RPMI7951 (cell line): ENCODE results near the gene LRP5. TPM values are rescaled to one million over a fixed set of nuclear protein-coding genes. Genes with fewer than 3 reads are reported as not detected.
"Not testable (repeated sequence)": the region's sequence is repeated elsewhere in the genome, so short reads cannot be mapped to it uniquely, and the experiment has no call there.

Source experiments
- DNase-seq: peaks from one replicate; pipeline ENCODE4 v3.0.0-alpha.2; 2012; ENCODE audit warnings: low read depth
- total RNA-seq: library from RNA; depleted of rRNA; stranded (reverse); fragments of >200 nt; shearing (Covaris generic); gene quantifications from 2 replicates; pipeline ENCODE4 v1.2.3, GENCODE V29; 2014

LRP5 gene
- total RNA-seq, 1 experiment from 2014 or later, result 0.48 TPM

GRCh38 chr11:68392822-68393221, 80.4 kb downstream of the LRP5 start:
- DNase-seq, result no peak

DNA sequence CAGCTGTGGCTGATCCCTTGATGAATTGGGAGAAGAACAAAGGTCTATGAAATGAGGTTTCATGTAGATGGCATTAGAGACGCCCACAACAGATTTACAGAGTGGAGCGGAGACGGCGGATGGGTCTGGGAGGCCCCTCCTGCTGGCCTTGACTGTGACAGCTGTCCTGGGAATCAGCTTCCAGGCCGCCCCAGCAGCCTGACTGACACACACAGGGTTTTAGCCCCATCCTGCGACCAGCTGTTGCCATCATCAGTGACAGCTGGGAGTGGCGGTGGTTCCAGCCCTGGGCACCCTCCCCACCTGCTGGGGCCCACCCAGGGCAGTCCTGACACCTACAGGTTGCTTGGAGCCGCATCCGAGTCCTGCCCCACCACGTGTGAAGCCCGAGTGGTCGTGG, 84.1 kb downstream of the LRP5 start:
- no peak for DNase-seq

GRCh38 chr11:68397256-68397655, 84.9 kb downstream of the LRP5 start:
- no peak for DNase-seq

DNA sequence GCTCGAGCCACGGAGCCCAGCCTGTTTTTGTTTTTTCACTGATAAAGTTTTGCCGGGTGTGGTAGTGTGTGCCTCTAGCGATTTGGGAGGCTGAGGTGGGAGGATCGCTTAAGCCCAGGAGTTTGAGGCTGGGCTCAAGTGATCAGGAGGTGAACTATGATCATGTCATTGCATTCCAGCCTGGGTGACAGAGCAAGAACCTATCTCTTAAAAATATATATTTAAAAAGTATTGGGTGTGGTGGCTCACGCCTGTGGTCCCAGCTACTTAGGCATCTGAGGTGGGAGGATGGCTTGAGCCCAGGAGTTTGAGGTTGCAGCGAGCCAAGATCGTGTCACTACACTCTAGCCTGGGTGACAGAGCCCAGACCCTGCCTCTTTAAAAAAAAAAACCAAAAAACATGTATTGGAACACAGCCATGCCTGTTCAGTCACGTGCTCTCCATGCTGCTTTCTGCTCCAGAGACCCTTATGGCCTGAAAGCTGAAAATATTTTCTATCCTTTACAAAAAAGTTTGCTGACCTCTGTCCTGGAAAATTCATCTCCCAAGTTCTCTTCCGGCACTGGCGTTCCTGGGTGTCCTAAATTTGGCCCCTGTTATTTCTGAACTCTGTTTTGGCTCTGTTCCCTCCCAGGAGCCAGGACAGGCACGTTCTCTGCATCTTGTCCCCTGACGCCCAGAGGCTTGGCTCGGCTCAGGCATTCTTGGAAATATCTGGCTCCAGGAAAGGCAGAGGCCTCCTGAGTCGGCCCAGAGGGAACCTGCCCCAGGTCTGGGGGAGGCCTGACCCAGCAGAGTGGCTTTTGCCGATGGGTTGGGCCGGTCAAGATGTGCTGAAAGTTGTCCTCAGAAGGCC, 86.8 kb downstream of the LRP5 start:
- DNase-seq, result no peak

GRCh38 chr11:68399916-68400315, 87.5 kb downstream of the LRP5 start:
- DNase-seq, result no peak

DNA sequence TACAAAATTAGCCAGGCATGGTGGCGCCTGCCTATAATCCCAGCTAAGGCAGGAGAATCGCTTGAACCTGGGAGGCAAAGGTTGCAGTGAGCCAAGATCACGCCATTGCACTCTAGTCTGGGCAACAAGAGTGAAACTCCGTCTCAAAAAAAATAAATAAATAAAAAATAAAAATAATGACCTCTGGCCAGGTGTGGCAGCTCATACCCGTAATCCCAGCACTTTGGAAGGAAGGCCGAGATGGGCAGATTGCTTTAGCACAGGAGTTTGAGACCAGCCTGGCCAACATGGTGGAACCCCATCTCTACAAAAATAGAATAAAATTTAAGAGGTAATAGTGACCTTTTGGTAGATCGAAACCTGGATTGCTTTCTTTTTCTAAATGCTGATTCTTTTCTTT, 88.2 kb downstream of the LRP5 start:
- DNase-seq, result not testable (repeated sequence)

DNA sequence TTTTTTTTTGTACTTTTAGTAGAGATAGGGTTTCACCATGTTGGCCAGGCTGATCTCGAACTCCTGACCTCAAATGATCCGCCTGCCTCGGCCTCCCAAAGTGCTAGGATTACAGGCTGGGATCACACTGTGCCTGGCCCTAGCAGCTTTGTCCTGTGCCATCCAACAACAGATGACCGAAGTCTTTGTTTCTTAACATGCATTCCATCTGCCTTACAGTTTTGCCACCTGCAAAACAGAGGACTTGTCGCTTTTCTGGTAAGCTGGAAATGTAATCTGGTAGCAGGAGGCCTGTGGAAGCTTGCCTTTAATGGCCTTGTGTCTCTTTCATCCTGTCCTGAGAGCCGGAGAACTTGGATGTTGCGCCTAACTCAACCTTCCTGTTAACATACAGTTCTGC, 89.5 kb downstream of the LRP5 start:
- DNase-seq, result no peak

DNA sequence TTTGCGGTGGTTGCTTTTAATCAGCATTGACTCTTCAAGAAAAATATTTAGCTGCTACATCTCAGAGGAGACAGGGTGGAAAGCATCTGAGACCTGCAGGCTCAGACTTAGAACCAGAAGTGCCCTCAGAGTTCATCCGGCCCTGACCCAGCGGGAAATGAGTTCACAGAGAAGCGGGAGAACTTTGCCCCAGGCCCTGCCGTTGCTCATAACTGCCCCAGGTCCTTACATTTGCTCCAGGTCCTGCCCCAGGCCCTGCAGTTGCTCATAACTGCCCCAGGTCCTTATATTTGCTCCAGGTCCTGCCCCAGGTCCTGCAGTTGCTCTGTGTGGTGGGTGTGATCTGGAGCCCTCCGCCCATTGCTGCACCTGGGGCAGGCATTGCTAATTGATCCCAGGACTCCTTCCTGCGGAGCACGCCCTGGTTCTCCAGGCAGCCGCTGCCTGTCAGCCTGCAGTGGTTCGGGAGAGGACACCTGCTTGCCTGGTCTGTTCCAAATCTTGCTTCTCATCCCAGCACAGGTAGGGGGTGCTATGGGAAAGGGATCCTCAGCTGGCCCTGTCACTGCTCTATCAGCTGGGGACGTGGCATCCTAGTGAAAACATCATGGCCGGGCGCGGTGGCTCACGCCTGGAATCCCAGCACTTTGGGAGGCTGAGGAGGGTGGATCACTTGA, 90.1 kb downstream of the LRP5 start:
- DNase-seq, result no peak

- DNase-seq, result no peak
These were observed 91.0 kb downstream of the LRP5 start for GRCh38 chr11:68403424-68403823.

DNA sequence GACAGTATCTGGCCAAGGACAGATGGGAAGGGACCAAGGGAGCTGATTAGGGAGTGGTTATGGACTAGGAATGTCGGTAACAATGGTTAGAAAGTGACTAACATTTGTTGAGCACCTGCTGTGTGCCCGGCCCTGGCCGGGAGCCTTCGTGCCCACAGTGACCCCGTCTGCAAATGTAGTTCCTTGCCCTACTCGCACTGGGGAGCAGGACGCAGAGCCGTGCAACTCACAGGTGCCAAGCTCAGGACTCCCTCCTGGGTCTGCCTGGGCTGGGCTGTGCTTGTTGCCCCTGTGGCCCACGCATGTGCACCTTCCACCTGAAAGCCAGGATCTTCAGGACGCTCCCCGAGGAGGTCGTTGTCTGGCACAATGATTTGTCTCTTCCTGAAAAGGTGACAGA, 91.4 kb downstream of the LRP5 start:
- no peak for DNase-seq

DNA sequence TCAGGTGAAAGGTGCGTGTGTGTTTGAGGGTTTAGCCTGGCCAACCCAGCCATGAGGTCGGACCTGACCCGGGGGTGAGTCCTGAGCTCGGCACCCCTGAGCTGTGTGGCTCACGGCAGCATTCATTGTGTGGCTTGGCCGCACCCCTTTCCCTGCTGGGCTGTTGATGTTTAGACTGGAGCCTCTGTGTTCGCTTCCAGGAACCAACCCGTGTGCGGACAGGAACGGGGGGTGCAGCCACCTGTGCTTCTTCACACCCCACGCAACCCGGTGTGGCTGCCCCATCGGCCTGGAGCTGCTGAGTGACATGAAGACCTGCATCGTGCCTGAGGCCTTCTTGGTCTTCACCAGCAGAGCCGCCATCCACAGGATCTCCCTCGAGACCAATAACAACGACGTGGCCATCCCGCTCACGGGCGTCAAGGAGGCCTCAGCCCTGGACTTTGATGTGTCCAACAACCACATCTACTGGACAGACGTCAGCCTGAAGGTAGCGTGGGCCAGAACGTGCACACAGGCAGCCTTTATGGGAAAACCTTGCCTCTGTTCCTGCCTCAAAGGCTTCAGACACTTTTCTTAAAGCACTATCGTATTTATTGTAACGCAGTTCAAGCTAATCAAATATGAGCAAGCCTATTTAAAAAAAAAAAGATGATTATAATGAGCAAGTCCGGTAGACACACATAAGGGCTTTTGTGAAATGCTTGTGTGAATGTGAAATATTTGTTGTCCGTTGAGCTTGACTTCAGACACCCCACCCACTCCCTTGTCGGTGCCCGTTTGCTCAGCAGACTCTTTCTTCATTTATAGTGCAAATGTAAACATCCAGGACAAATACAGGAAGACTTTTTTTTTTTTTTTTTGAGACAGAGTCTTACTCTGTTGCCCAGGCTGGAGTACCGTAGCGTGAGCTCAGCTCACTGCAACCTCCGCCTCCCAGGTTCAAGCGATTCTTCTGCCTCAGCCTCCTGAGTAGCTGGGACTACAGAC, 94.2 kb downstream of the LRP5 start:
- no peak for DNase-seq

DNA sequence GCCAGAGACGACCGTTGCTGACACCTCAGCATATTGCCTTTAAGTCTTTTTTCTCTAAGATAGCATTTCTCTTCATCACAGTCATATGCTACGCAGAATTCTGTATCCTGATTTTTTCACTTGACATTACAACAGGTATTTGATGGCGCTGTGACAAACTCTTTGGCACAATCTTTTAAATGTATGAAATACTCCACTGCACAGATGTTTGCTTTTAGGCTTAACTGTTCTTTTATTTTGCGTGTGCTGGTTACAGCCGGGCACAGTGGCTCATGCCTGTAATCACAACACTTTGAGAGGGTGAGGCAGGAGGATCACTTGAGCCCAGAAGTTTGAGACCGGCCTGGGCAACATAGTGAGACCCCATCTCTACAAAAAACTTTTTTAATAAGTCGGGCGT, 96.1 kb downstream of the LRP5 start:
- no peak for DNase-seq

DNA sequence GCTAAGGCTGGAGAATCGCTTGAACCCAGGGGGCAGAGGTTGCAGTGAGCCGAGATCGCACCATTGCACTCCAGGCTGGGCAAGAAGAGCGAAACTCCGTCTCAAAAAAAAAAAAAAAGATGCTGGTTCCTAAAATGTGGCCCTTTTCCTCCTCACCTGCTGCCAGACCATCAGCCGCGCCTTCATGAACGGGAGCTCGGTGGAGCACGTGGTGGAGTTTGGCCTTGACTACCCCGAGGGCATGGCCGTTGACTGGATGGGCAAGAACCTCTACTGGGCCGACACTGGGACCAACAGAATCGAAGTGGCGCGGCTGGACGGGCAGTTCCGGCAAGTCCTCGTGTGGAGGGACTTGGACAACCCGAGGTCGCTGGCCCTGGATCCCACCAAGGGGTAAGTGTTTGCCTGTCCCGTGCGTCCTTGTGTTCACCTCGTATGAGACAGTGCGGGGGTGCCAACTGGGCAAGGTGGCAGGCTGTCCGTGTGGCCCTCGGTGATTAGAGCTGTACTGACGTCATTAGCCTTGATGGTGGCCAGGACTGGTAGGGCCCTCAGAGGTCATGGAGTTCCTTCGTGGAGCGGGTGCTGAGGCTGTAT, 97.5 kb downstream of the LRP5 start:
- no peak for DNase-seq

DNA sequence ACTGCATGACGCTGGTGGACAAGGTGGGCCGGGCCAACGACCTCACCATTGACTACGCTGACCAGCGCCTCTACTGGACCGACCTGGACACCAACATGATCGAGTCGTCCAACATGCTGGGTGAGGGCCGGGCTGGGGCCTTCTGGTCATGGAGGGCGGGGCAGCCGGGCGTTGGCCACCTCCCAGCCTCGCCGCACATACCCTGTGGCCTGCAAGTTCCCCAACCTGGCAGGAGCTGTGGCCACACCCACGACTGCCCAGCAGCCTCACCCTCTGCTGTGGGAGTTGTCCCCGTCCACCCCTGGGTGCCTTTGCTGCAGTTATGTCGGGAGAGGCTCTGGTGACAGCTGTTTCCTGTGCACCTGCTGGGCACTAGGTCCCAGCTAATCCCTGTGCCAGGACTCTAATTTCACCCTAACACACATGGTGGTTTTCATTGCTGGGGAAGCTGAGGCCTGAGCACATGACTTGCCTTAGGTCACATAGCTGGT, 99.2 kb downstream of the LRP5 start:
- no peak for DNase-seq

- DNase-seq, result no peak
These were observed 100.4 kb downstream of the LRP5 start for GRCh38 chr11:68412593-68413475.

GRCh38 chr11:68413591-68413999, 101.2 kb downstream of the LRP5 start:
- DNase-seq, result no peak

DNA sequence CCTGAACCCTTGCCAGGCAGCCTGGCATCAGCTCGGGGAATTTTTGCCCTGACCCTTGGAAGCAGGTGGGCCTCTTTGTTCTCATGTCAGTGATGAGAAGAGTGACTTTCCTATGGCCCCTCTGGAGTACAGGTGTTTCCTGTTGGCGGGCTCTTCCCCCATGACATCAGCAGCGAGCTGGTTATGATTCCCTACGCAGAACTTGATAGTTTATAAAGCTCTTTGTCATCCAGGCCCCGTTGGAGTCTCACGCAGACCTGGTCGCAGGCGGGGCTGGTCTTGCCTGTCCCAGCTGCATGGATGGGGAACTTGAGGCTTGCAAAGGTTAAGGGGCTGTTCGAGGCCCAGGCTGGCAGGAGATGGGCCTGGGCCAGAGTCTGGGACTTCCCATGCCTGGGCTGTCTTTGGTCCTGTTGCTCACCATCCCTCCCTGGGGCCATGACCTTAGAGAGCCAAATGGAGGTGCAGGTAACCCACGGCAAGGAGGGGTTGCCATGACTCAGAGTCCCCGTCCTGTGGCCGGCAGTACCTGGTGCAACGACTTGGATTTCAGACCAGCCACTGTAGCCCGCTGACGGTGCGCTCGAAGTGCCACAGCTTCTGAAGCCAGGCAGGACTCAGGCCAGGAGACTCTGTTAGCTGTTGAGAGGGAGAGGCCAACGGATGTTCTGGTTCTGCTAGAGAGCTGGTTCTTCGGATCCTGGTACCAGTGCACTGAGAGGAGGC, 102.3 kb downstream of the LRP5 start:
- no peak for DNase-seq

GRCh38 chr11:68416070-68416578, 103.7 kb downstream of the LRP5 start:
- DNase-seq, result no peak

DNA sequence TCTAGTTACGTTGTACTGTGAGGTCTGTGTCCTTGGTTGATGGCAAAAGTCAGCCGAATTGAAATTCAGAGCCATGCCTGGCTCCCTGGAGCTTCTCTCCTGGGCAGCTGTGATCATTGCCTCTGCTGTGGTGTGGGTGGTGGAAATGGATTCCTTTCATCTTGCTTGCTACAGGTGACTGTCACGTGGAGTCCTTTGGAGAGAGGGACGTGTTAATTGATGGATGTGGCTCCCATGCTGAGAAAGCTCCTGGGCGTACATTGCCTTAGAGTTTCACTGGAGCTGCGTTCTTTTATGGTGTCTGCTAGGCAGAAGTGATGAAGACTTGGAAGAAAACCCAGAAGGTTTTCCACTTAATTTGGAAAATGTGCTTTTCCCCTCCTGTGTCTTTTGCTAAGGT, 106.3 kb downstream of the LRP5 start:
- DNase-seq, result no peak

GRCh38 chr11:68420171-68420570, 107.8 kb downstream of the LRP5 start:
- no peak for DNase-seq
